ENCODE data around the gene CDIPT.

Gene CDIPT

DNA sequence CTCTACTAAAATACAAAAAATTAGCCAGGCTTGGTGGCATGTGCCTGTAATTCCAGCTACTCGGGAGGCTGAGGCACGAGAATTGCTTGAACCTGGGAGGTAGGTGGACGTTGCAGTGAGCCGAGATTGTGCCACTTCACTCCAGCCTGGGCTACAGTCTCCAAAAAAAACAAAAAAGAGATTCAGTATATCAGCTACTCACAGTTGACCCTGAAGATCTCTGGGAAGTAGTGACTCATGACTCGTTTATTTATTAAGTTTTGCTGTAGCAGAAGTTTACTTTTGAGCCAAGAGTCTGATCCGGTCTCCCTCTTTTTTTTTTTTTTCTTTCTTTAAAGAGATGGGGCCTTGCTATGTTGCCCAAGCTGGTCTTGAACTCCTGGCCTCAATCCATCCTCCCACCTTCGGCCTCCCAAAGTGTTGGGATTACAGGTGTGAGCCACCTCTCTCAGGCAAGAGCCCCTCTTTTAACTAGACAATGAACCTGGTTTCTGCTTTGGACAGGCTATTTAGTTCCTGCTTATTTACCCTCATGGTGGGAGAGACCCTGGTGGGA lies 38.4 kb downstream of the CDIPT start:
- DNase-seq = no peak

GRCh38 chr16:29821643-29822115 lies 41.3 kb downstream of the CDIPT start:
- DNase-seq = no peak

DNA sequence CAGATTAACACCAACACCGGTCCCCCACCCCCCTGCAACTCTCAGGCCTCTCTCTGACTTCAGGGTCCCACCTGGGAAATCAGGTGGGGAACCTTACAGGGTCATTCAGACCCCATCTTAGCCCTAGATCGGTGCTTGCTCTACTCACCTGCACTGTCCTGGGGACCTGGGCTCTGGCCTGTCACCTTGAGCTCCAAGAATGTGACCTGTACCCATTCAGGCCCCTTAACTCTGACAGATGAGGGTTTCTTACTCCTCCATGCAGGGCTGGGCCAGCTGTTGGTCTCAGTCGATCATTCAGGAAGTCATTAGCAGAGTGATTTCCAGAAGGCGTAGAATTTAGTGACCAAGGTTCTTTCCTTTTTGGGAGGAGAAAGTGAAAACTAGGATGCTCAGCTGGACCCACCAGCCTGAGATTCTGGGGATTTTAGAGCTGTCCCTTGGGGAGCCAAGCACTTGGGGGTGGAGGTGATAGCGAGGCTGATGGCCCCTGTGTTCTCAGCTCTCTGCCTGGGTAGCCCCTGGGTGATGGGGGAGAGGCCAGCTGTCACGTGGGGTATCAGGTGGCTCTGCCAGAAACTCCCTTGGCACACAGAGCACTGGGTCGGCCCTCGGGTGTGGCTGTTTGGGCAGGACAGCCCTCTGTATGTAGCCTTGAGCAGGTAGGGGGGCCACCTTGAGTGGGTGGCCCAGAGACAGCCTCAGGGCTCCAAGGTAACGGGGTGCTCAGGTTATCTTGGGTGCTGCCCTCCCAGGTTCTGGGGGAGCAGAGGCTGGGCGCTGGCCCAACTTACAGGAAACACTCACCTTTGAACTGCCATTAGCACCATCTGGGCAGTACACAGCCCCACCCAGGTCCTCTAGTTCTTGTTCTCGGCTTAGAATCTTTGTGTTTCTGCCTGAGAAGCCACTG lies 42.0 kb downstream of the CDIPT start:
- peak; percentile 72 for DNase-seq

DNA sequence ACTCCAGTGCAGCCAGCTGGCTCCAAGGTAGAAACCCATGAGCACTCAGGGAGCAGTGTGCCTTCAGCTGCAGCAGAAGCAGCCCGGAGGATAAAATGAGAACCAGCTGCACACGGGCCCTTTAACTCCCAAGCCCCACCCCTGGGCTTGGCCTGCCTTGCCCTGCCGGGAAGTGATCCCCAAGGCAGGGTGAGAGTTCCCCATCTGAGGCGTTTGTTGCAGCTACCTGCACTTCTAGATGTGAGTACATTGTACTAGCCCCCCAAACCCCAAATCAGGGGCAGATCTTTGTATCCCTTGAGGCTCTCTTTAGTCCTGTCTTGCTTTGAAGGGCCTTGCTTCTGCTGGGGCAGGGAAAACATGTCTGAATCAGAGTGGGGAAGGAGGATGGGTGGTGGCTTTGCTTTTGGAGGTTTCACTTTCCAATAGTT lies 42.7 kb downstream of the CDIPT start, which contains the start of gene MVP:
MVP (plus strand) TSS at position 192 of the 431 bp plus-strand sequence. CDS start 10,088 bp downstream, outside the sequence.
- DNase-seq = peak; percentile 80

DNA sequence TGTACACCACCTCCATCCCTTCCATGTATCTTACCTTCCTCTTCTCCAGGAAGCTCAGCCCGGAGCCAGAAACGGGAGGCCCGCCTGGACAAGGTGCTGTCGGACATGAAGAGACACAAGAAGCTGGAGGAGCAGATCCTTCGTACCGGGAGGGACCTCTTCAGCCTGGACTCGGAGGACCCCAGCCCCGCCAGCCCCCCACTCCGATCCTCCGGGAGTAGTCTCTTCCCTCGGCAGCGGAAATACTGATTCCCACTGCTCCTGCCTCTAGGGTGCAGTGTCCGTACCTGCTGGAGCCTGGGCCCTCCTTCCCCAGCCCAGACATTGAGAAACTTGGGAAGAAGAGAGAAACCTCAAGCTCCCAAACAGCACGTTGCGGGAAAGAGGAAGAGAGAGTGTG lies 43.5 kb downstream of the CDIPT start:
- DNase-seq = no peak

GRCh38 chr16:29818082-29818481 lies 44.9 kb downstream of the CDIPT start:
- no peak for DNase-seq

DNA sequence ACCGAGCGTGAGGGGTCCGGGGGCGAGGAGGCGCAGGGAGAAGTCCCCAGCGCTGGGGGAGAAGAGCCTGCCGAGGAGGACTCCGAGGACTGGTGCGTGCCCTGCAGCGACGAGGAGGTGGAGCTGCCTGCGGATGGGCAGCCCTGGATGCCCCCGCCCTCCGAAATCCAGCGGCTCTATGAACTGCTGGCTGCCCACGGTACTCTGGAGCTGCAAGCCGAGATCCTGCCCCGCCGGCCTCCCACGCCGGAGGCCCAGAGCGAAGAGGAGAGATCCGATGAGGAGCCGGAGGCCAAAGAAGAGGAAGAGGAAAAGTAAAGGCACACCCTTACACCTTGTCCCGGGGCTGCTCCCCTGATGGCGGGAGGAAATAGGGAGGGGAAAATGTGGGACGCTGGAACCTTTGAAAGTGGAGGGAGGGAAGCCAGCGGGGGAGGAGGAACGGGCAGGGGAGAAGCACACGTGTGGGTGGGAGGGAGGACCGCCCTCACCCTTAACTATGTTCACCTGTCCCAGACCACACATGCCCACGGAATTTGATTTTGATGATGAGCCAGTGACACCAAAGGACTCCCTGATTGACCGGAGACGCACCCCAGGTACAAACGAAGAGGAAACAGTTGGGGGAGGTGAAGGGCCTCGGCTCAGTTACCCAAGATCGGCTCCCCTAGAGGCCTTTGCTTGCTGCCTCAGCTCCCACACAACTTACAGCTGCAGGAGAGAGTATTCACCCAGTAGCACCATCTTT lies 46.2 kb downstream of the CDIPT start:
- DNase-seq = peak; percentile 70

DNA sequence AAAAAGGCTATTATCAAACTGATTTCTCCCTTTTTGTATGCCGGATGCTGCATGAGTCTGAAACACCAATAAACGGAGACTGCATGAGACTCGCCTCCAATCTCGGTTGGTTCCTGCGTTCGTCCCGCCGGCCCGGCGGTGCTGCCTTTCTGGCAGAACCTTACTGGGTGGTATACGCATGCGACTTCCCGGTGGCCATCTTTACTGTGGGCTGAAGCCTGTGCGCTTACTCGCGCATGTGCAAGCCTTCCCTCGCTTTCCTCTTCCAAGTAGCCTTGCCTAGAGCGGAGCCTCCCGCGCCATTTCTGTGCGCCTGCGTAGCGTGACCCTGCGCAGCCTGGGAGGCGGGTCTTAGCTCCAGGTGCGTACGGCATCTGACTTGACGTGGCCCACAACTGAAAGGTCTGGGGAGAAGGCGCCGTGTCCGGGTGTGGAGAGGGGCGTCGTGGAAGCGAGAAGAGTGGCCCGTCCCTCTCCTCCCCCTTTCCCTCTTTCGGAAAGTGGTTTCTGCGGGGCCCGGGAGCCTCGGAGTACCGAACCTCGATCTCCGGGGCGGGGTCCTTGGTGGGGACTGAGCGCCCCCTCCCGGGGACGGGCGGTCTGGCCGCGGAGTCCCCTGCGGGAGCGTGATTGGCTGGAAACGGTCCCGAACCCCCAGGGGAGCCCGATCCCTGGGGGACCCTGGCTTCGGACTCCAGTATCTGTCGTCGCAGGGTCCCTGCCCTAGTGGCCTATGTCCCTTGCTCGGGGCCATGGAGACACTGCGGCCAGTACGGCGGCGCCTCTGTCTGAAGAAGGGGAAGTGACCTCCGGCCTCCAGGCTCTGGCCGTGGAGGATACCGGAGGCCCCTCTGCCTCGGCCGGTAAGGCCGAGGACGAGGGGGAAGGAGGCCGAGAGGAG lies 47.0 kb downstream of the CDIPT start, which contains the start of gene PAGR1:
PAGR1 (plus strand) TSS at position 360 of the 901 bp plus-strand sequence; CDS start at position 734, 374 bp downstream.
- peak; percentile 99 for DNase-seq

DNA sequence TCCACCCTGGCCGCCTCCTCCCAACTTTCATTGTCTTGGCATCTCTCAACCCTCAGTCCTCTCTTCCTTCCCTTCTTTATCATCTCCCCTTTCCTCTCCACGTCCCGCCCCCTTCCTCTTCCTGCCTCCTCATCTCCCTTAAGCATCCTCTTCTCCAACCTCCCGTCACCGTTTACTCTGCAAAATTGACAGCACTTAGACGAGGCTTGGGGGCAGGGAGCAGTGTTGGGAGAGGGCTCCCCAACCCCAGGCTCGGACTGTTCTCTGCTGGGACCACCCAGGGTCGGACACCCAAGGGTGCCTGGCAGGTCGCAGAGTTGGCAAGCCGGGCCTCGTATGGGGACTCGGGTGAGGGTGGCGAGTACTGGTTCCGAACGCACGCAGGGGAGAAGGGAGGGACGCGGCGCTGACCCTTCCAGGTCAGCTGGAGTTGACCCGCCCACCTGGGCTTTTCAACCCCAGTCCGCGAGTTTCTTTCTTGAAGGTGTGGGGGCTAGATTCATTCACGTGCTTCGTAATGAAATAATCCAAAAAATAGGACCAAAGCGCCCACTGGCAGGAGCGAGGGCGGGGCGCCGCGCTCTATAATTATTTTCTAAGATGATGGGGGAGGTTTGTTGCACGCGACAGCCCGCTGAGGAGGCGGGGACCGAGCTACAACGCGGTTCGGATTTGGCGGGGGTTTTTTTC lies 47.8 kb downstream of the CDIPT start:
- DNase-seq = no peak

DNA sequence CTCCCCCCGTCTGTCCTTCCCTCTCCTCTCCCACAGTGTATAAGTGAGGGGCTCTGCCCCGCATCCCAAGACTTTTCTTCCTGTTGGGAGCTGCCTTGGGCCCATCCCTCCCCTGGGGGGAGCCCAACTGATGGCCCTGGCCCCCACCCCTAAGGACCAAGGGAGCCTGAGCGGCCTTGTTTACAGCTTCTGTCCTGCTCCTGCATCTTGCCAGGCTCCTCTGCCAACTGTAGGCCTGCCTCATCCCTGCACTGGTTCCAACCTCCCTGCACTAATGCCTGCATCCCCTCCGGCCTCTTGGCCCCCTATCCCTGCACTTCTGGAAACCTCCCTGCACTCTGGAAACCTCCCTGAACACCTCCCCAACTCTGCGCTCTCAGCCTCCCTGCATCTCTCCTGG lies 48.4 kb downstream of the CDIPT start:
- no peak for DNase-seq

DNA sequence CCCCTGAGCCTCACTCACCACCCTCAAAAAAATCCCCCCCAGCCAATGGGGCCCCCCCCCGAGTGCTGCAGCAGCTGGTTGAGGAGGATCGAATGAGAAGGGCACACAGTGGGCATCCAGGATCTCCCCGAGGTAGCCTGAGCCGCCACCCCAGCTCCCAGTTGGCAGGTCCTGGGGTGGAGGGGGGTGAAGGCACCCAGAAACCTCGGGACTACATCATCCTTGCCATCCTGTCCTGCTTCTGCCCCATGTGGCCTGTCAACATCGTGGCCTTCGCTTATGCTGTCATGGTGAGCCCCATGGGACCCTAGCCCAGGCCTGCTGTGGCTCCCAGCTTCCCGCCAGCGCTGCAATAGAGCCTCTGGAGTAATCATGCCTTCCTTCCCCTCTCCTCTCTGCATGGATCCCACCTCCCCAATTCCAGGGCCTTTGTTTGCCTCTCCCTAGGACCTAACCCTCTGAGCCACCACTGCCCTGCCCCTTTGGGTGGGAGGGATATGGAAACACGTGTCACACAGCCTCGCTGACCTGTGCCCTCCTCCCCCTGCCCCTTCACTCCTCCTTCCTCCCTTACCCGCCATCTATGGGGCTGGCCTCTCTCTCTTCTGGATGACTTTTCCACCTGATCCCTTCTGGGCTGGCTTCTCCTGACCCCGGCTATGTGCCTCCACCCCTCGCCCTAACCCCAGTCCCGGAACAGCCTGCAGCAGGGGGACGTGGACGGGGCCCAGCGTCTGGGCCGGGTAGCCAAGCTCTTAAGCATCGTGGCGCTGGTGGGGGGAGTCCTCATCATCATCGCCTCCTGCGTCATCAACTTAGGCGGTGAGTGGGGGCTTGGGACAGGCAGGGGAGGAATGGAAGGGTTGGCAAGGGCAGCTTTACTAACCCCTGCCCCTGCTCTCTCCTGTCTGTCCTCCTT lies 49.1 kb downstream of the CDIPT start:
- DNase-seq = no peak

DNA sequence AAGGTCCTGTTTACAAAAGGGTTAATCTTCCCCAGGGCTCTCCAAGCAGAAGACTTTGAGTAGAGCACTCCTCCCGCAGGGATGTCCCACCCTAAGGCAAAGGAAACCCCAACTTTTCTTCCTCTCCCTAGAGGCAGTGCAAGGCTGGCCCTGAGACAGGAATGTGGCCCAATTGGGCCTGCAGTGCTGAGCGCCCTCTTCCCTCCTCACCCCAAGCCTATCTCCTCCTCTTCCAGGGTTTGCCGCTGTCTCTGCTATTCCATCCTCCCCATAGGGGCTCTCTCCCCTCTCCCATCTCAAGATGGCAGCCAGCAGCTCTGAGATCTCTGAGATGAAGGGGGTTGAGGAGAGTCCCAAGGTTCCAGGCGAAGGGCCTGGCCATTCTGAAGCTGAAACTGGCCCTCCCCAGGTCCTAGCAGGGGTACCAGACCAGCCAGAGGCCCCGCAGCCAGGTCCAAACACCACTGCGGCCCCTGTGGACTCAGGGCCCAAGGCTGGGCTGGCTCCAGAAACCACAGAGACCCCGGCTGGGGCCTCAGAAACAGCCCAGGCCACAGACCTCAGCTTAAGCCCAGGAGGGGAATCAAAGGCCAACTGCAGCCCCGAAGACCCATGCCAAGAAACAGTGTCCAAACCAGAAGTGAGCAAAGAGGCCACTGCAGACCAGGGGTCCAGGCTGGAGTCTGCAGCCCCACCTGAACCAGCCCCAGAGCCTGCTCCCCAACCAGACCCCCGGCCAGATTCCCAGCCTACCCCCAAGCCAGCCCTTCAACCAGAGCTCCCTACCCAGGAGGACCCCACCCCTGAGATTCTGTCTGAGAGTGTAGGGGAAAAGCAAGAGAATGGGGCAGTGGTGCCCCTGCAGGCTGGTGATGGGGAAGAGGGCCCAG lies 50.0 kb downstream of the CDIPT start:
- no peak for DNase-seq

DNA sequence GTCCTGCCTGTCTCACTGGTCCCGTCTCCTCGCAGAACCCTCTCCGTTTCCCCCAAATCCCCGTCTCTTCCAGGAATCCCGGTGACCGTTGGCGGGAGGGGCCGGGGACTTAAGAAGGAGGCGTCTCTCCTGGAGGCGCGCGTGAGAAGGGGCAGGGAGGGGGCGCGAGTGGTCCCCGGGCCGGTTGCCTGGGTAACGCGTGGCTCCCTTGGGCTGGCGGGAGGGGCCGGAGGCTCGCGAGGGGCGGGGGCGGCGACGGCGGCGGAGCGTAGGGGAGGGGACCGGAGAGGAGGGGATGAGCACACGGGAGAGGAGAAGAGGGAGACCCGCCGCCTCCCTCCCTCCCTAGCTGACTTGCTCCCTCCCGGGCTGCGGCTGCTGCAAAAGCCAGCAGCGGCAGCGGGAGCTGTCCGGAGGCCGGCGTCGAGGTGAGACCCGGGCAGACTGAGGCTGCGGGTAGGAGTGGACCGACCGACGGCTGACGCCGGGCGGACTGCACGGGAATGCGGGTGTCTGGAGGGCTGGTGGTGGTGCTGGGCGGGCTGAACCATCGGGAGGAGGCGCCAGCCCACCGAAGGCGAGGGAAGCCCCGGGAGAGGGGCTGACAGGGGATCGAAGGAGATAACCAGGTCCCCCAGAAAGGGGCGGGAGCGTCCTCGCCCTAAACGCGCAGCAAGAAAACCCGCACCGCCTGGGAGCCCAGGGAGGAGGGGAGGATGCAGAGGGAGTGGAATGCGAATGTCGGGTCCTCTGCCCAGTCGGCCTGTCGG lies 50.9 kb downstream of the CDIPT start, which contains the start of gene PRRT2:
PRRT2 (plus strand) TSS at position 298 of the 770 bp plus-strand sequence. CDS start 862 bp downstream, outside the sequence.
- no peak for DNase-seq

DNA sequence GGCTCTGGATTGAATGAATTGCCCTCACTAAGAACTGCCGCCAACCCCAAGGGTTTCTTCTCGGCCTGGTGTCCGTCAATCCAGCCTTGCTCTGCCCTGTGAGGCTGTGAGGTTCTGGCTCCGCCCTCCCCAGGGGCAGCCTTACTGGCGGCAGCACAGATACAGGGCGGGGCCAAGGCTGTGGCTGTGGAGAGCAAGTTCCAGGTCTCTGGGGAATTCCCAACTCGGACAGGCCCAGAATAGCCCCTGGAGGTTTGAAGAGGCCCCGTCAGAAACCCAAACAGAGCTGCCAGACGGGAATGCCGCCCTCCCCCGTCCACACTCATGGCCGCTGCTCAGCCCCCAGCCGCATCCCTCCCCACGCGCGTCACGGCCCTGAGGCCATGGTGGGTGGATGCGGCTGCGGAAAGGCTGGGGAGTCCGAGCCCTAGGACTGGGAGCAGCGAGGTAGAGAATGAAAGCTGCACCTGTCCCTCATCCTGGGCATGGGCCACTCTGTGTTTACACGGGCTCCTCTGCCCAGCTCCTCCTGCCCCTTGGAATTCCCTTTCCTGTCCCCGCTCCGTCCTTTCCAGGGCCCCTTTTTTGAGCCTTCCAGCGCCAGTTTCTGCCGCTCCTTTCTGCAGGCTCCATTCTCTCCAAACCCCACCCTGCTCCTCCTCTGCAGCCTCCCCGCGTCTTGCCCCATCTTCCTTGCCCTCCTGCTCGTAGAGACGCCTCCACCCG lies 51.7 kb downstream of the CDIPT start:
- DNase-seq = peak; percentile 92

DNA sequence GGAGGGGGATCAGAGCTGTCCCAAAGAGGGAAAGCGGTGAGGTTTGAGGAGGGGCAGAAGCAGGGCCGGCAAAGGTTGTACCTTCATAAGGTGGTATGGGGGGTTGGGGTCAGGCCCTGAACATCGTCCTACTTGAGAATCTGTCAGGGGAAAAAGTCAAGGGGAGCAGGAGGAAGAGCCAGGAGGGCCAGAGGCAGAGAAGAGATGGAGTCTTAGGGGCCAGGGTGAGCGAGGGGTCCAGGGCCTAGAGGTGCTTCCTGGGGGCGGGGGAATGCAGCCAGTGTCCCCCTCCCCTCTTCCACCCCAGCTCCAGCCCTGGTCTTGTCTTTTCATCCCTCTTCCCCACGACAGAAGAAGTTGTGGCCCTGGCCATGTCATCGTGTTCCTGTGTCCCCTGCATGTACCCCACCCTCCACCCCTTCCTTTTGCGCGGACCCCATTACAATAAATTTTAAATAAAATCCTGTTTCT lies 52.3 kb downstream of the CDIPT start:
- DNase-seq = no peak

GRCh38 chr16:29809850-29810698 lies 53.0 kb downstream of the CDIPT start:
- DNase-seq = no peak
